DOHH2 (cell line): Measurements from ENCODE around the gene DRAXIN.

Experiments used
- H3F3A ChIP-seq: fragments of 200-600 bp; sonication (generic), shearing (Covaris generic); 2 replicates; pipeline ENCODE4 v1.6.0; 2016; ENCODE audit warnings: antibody characterized with exemption, mild to moderate bottlenecking; ENCODE audit not compliant: control insufficient read depth, insufficient read depth
- H3K27ac ChIP-seq: fragments of 200-600 bp; sonication (generic); 2 replicates; pipeline ENCODE4 v1.5.1; 2014; ENCODE audit warnings: low read depth, mild to moderate bottlenecking, low read length, moderate library complexity
- H3K27me3 ChIP-seq: fragments of 200-600 bp; sonication (generic); 2 replicates; pipeline ENCODE4 v1.6.1; 2014; ENCODE audit warnings: mild to moderate bottlenecking, low read length, mixed read lengths; ENCODE audit not compliant: control insufficient read depth
- H3K36me3 ChIP-seq: fragments of 200-600 bp; sonication (generic); 2 replicates; pipeline ENCODE4 v1.6.1; 2014; ENCODE audit warnings: mild to moderate bottlenecking, low read length, moderate library complexity, mixed read lengths; ENCODE audit not compliant: control insufficient read depth
- H3K4me1 ChIP-seq: fragments of 200-600 bp; sonication (generic); 2 replicates; pipeline ENCODE4 v1.6.1; 2014; ENCODE audit warnings: mild to moderate bottlenecking, low read length, mixed read lengths; ENCODE audit not compliant: control insufficient read depth
- H3K4me2 ChIP-seq: fragments of 200-600 bp; sonication (generic); 2 replicates; pipeline ENCODE4 v1.6.0; 2014; ENCODE audit warnings: mild to moderate bottlenecking, low read length, moderate library complexity
- H3K4me3 ChIP-seq: fragments of 200-600 bp; sonication (generic); 2 replicates; pipeline ENCODE4 v1.5.1; 2014; ENCODE audit warnings: mild to moderate bottlenecking, low read length, mixed read lengths
- H3K79me2 ChIP-seq: fragments of 200-600 bp; sonication (generic); 2 replicates; pipeline ENCODE4 v1.6.1; 2014; ENCODE audit warnings: mild to moderate bottlenecking, low read length, mixed read lengths; ENCODE audit not compliant: control insufficient read depth
- H3K9me2 ChIP-seq: fragments of 200-600 bp; sonication (generic); replicated peaks from 2 replicates; pipeline ENCODE4 v1.6.1; 2014; ENCODE audit warnings: mild to moderate bottlenecking, low read length, mixed read lengths; ENCODE audit not compliant: control insufficient read depth
- H3K9me3 ChIP-seq: fragments of 200-600 bp; sonication (generic); 2 replicates; pipeline ENCODE4 v1.6.1; 2014; ENCODE audit warnings: antibody characterized with exemption, low read length, mixed read lengths; ENCODE audit not compliant: control insufficient read depth, insufficient read depth
- H4K20me1 ChIP-seq: fragments of 200-600 bp; sonication (generic); 2 replicates; pipeline ENCODE4 v1.6.0; 2014; ENCODE audit warnings: low read depth, mild to moderate bottlenecking, antibody characterized with exemption, low read length, moderate library complexity; ENCODE audit not compliant: control insufficient read depth, insufficient read depth
- EZH2phosphoT487 ChIP-seq: fragments of 200-600 bp; sonication (generic); IDR thresholded peaks from 2 replicates; pipeline ENCODE4 v1.6.1; 2017; ENCODE audit warnings: borderline replicate concordance, mild to moderate bottlenecking, antibody characterized with exemption, low read length, moderate library complexity, mixed read lengths
- TF ChIP-seq, protein P1 (sequence below): fragments of 200-600 bp; sonication (generic); IDR thresholded peaks from one replicate; pipeline ENCODE4 v1.5.1; 2014; ENCODE audit warnings: antibody characterized with exemption, mild to moderate bottlenecking, low read depth, low read length; ENCODE audit not compliant: poor library complexity, severe bottlenecking

The DRAXIN gene

DNA sequence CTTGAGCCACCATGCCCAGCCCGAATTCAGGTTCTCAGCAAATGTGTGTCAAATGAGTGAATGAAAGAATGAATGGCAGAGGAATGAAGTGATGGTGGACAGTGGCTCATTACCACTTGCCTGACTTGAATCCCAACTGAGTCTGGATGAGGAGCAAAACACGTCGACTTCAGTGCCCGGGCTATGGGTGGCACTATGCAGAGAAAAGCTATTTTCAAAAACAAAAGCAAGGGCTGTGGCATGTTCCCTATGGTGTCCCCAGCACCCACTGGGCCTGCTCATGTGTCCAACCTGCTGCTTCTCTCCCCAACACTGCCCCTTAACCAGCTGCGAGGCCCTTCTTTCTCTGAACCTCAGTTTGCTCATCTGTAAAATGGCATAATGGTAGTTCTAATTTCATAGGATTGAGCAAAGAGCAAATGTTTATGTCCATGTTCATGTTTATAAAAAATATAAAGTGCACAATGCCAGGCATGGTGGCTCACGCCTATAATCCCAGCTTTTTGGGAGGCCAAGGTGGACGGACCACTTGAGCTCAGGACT lies 6.2 kb upstream of the DRAXIN start:
- Histone ChIP-seq H3K79me2 (peaks cover 4% of the 10 kb centered on the region), H3K27ac (no peak overlapping the region), H3K27me3 (peaks cover 12% of the 10 kb centered on the region), H4K20me1 (no peaks in the 10 kb centered on the region), H3K4me1 (peaks cover 33% of the 10 kb centered on the region), H3K36me3 (no peaks in the 10 kb centered on the region), H3K9me3 (no peaks in the 10 kb centered on the region), H3K4me3 (no peak overlapping the region), H3K9me2 (no peaks in the 10 kb centered on the region), H3K4me2 (no peak overlapping the region), H3F3A (peaks cover 7% of the 10 kb centered on the region)
- TF ChIP-seq, protein P1, sequence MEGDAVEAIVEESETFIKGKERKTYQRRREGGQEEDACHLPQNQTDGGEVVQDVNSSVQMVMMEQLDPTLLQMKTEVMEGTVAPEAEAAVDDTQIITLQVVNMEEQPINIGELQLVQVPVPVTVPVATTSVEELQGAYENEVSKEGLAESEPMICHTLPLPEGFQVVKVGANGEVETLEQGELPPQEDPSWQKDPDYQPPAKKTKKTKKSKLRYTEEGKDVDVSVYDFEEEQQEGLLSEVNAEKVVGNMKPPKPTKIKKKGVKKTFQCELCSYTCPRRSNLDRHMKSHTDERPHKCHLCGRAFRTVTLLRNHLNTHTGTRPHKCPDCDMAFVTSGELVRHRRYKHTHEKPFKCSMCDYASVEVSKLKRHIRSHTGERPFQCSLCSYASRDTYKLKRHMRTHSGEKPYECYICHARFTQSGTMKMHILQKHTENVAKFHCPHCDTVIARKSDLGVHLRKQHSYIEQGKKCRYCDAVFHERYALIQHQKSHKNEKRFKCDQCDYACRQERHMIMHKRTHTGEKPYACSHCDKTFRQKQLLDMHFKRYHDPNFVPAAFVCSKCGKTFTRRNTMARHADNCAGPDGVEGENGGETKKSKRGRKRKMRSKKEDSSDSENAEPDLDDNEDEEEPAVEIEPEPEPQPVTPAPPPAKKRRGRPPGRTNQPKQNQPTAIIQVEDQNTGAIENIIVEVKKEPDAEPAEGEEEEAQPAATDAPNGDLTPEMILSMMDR = peak; percentile 43
- TF ChIP-seq EZH2phosphoT487 = no peak

DNA sequence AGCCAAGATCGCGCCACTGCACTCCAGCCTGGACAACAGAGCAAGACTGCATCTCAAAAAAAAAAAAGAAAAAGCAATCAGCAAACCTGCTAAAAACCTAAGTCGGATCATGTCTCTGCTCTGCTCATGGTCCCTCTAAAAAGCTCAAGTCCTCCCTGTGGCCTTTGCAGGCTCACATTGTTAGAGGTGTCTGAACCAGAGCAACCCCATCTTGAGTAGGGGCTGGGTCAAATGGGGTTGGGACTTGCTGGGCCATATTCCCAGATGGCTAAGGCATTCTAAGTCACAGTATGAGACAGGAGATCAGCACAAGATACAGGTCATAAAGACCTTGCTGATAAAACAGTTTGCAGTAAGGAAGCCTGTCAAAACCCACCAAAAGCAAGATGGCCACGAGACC lies 3.0 kb upstream of the DRAXIN start:
- Histone ChIP-seq H3K27ac (no peak overlapping the region), H3K9me3 (no peaks in the 10 kb centered on the region), H3K36me3 (no peaks in the 10 kb centered on the region), H3K4me1 (peaks cover 15% of the 10 kb centered on the region), H3K79me2 (no peaks in the 10 kb centered on the region), H3K4me2 (no peak overlapping the region), H3F3A (0 out of 2 replicates have a peak, but pooled peaks cover 2% of the 10 kb centered on the region), H4K20me1 (no peaks in the 10 kb centered on the region), H3K27me3 (peaks cover 40% of the 10 kb centered on the region), H3K9me2 (no peaks in the 10 kb centered on the region), H3K4me3 (no peak overlapping the region)
- no peak for TF ChIP-seq EZH2phosphoT487
- TF ChIP-seq, protein P1 = no peak

DNA sequence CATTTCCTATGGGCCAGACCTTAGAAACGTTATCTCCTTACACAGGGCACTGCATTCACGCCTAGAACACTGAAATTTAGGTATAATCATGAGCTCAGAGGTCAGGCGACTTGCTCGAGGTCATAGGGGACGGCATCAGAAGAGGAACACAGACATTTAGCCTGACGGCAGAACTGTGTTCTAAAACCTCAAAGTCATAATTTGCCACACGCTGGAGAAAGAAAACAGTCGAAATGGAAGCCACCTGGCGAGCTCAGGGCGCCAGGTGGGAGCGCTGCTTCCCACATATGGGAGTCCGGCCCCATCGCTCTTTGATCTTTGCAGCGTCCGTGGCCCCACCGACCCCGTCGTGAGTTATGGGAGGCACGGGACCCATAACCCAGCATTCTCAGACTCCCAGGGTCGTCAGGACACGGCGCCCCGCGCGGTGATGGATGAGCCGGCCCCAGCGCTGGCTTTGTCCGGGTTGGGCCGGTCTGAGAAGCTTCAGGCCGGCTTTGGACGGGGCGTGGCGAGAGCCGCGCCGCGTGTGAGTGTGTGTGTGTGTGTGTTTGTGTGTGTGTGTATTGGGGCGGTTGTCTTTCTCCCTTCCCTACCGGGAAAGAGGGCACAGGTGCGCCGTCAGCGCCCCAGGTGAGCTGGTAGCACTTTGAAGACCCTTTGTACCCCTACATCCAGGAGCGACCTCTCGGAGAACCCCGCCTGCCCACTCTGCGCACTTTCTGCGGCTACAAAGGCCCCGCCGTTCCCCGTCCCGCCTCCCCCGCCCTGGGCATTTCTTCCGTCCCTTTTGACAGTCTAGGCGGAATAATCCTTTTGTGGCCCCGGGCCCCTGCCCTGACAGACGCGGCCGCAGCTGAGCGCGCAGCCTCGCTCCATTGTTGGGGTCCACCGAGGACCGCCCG lies 861 bp upstream of the DRAXIN start:
- no peak overlapping the region for H3K27ac ChIP-seq
- no peak overlapping the region for H3K4me3 ChIP-seq
- no peaks in the 10 kb centered on the region for H3K79me2 ChIP-seq
- TF ChIP-seq EZH2phosphoT487 = peak; percentile 40; the same call in 1 of the 2 replicates
- TF ChIP-seq, protein P1 = no peak
- no peaks in the 10 kb centered on the region for H4K20me1 ChIP-seq
- no peaks in the 10 kb centered on the region for H3K36me3 ChIP-seq
- peaks cover 55% of the 10 kb centered on the region for H3K27me3 ChIP-seq
- no peaks in the 10 kb centered on the region for H3K9me3 ChIP-seq
- 0 out of 2 replicates have a peak, but pooled peaks cover 2% of the 10 kb centered on the region for H3F3A ChIP-seq
- no peaks in the 10 kb centered on the region for H3K9me2 ChIP-seq
- H3K4me1 ChIP-seq = no peaks in the 10 kb centered on the region
- H3K4me2 ChIP-seq = no peak overlapping the region
